GM23338 (cell line): ENCODE results near the gene PLA2R1. TPM values are rescaled to one million over a fixed set of nuclear protein-coding genes. Genes with fewer than 3 reads are reported as not detected.

Source experiments
- ATAC-seq: fragments of 200-7000 bp; cut with Tn5 transposase; 3 replicates; pipeline ENCODE4 v1.9.1; 2020
- DNase-seq: peaks from one replicate; pipeline ENCODE4 v3.0.0-alpha.2; 2015; ENCODE audit warnings: low spot score
- H2AFZ ChIP-seq: fragments of 200-600 bp; sonication (generic); 2 replicates; pipeline ENCODE4 v1.8.0; 2016; ENCODE audit warnings: antibody characterized with exemption, mild to moderate bottlenecking, moderate library complexity
- H3F3A ChIP-seq: fragments of 200-600 bp; sonication (generic); replicated peaks from 2 replicates; pipeline ENCODE4 v1.8.0; 2017; ENCODE audit warnings: antibody characterized with exemption, mixed run types, low read depth
- H3K27ac ChIP-seq: fragments of 200-600 bp; sonication (generic); 2 replicates; pipeline ENCODE4 v1.6.1; 2016; ENCODE audit warnings: low read depth
- H3K27me3 ChIP-seq: fragments of 200-600 bp; sonication (generic); 2 replicates; pipeline ENCODE4 v1.8.0; 2016; ENCODE audit warnings: mild to moderate bottlenecking, mixed run types, moderate library complexity; ENCODE audit not compliant: insufficient read depth
- H3K36me3 ChIP-seq: fragments of 200-600 bp; sonication (generic); 2 replicates; pipeline ENCODE4 v1.8.0; 2016; ENCODE audit warnings: mild to moderate bottlenecking; ENCODE audit not compliant: insufficient read depth
- H3K4me1 ChIP-seq: fragments of 200-600 bp; sonication (generic); 2 replicates; pipeline ENCODE4 v1.8.0; 2016; ENCODE audit warnings: mild to moderate bottlenecking, moderate library complexity; ENCODE audit not compliant: insufficient read depth
- H3K4me2 ChIP-seq: fragments of 200-600 bp; sonication (generic); 2 replicates; pipeline ENCODE4 v1.7.1; 2017; ENCODE audit warnings: mixed run types
- H3K4me3 ChIP-seq: fragments of 200-600 bp; sonication (generic); 2 replicates; pipeline ENCODE4 v1.6.1; 2016; ENCODE audit warnings: mixed run types
- H3K79me2 ChIP-seq: fragments of 200-600 bp; sonication (generic); replicated peaks from 2 replicates; pipeline ENCODE4 v1.8.0; 2017; ENCODE audit warnings: mild to moderate bottlenecking; ENCODE audit not compliant: insufficient read depth
- H3K9me2 ChIP-seq: fragments of 200-600 bp; sonication (generic); 2 replicates; pipeline ENCODE4 v1.8.0; 2017; ENCODE audit not compliant: insufficient read depth
- H4K20me1 ChIP-seq: fragments of 200-600 bp; sonication (generic); replicated peaks from 2 replicates; pipeline ENCODE4 v1.8.0; 2017; ENCODE audit warnings: mild to moderate bottlenecking; ENCODE audit not compliant: insufficient read depth
- H3K27ac Mint-ChIP-seq: 2 replicates; pipeline ENCODE4 v1.8.0; 2020; ENCODE audit warnings: inconsistent platforms, mild to moderate bottlenecking, moderate library complexity, mixed read lengths
- H3K27me3 Mint-ChIP-seq: 3 replicates; pipeline ENCODE4 v1.8.0; 2022; ENCODE audit warnings: low read depth, mild to moderate bottlenecking, moderate library complexity, mixed read lengths, inconsistent platforms; ENCODE audit not compliant: insufficient read depth, poor library complexity
- H3K36me3 Mint-ChIP-seq: 3 replicates; pipeline ENCODE4 v1.8.0; 2021; ENCODE audit warnings: low read depth, mild to moderate bottlenecking, inconsistent platforms, moderate library complexity, mixed read lengths
- H3K4me1 Mint-ChIP-seq: 3 replicates; pipeline ENCODE4 v1.8.0; 2020; ENCODE audit warnings: mild to moderate bottlenecking, inconsistent platforms, mixed read lengths
- H3K4me3 Mint-ChIP-seq: 3 replicates; pipeline ENCODE4 v1.8.0; 2021; ENCODE audit warnings: moderate library complexity, mild to moderate bottlenecking, inconsistent platforms, mixed read lengths
- H3K9me3 Mint-ChIP-seq: 3 replicates; pipeline ENCODE4 v1.8.0; 2020; ENCODE audit warnings: moderate library complexity, mild to moderate bottlenecking, inconsistent platforms, mixed read lengths
- ETS1 ChIP-seq: IDR thresholded peaks from 2 replicates; pipeline ENCODE4 v1.6.1; 2016; ENCODE audit warnings: antibody characterized with exemption
- JUNB ChIP-seq: IDR thresholded peaks from one replicate; pipeline ENCODE4 v1.6.1; 2016; ENCODE audit warnings: antibody characterized with exemption; ENCODE audit not compliant: unreplicated experiment
- POLR2AphosphoS5 ChIP-seq: IDR thresholded peaks from 2 replicates; pipeline ENCODE4 v1.6.1; 2016; ENCODE audit warnings: antibody characterized with exemption, low read depth
- REST ChIP-seq: IDR thresholded peaks from one replicate; pipeline ENCODE4 v1.6.1; 2018; ENCODE audit warnings: antibody characterized with exemption; ENCODE audit not compliant: unreplicated experiment
- STAT1 ChIP-seq: IDR thresholded peaks from one replicate; pipeline ENCODE4 v1.6.1; 2016; ENCODE audit warnings: antibody characterized with exemption; ENCODE audit not compliant: unreplicated experiment
- ZNF462 ChIP-seq: fragments of 250-450 bp; sonication (Bioruptor Pico); IDR thresholded peaks from 2 replicates; pipeline ENCODE4 v1.5.0; 2020; ENCODE audit warnings: mild to moderate bottlenecking, moderate library complexity
- polyA plus RNA-seq: library from polyadenylated mRNA; unstranded; fragments of >200 nt; fragmentation: Nextera tagmentation; extraction: Ambion mirVana; gene quantifications from 2 replicates; pipeline ENCODE4 v1.2.1, GENCODE V29; 2016
- total RNA-seq: library from RNA; depleted of rRNA; stranded (reverse); fragments of >200 nt; shearing (Covaris generic); gene quantifications from 2 replicates; pipeline ENCODE4 v1.2.3, GENCODE V29; 2014

PLA2R1 gene
- total and polyA plus RNA-seq, 2 experiments from 2014 or later = 0.57 to 1.2 TPM

- Histone ChIP-seq H3K27me3 (no peaks in the 10 kb centered on the region), H4K20me1 (no peaks in the 10 kb centered on the region), H3K9me2 (no peaks in the 10 kb centered on the region), H2AFZ (no peak overlapping the region), H3K79me2 (no peaks in the 10 kb centered on the region), H3K27ac (no peak overlapping the region), H3K36me3 (no peaks in the 10 kb centered on the region), H3K4me1 (no peaks in the 10 kb centered on the region), H3K4me3 (no peak overlapping the region), H3F3A (no peaks in the 10 kb centered on the region), H3K4me2 (no peak overlapping the region)
- no peak for ATAC-seq
- TF ChIP-seq STAT1 (no peak), JUNB (no peak), REST (no peak)
- Mint-ChIP-seq H3K4me1 (no peaks in the 10 kb centered on the region), H3K9me3 (no peaks in the 10 kb centered on the region), H3K4me3 (no peak overlapping the region), H3K36me3 (no peaks in the 10 kb centered on the region; the same call in 2 of the 3 replicates), H3K27me3 (no peaks in the 10 kb centered on the region), H3K27ac (no peak overlapping the region)
- DNase-seq = no peak
Observed at GRCh38 chr2:159953136-159953823, 109.1 kb downstream of the PLA2R1 start.

- H3K4me1 ChIP-seq = peaks cover 11% of the 10 kb centered on the region
- no peak for TF ChIP-seq ZNF462 (CRISPR knock-in tag)
- TF ChIP-seq POLR2AphosphoS5 = no peak
- no peak for TF ChIP-seq ETS1
- H3F3A ChIP-seq = no peaks in the 10 kb centered on the region
- no peaks in the 10 kb centered on the region for H3K36me3 Mint-ChIP-seq
- H4K20me1 ChIP-seq = no peaks in the 10 kb centered on the region
- H3K27ac Mint-ChIP-seq = no peak overlapping the region
- H3K9me3 Mint-ChIP-seq = 0 out of 3 replicates have a peak, but pooled peaks cover 3% of the 10 kb centered on the region
- H2AFZ ChIP-seq = no peak overlapping the region
- no peak overlapping the region for H3K4me3 ChIP-seq
- H3K4me1 Mint-ChIP-seq = peaks cover 7% of the 10 kb centered on the region; the same call in 2 of the 3 replicates
- H3K27ac ChIP-seq = no peak overlapping the region
- DNase-seq (no peak), ATAC-seq (no peak)
- H3K36me3 ChIP-seq = no peaks in the 10 kb centered on the region
- no peak overlapping the region for H3K4me2 ChIP-seq
- H3K9me2 ChIP-seq = no peaks in the 10 kb centered on the region
- H3K27me3 Mint-ChIP-seq = no peaks in the 10 kb centered on the region
- H3K27me3 ChIP-seq = no peaks in the 10 kb centered on the region
- H3K4me3 Mint-ChIP-seq = no peak overlapping the region
- no peaks in the 10 kb centered on the region for H3K79me2 ChIP-seq
Observed at GRCh38 chr2:159946326-159946999, 116.0 kb downstream of the PLA2R1 start.
